K562 (cell line): ENCODE measurements around the gene CD79A. TPM values are rescaled to one million over a fixed set of nuclear protein-coding genes. Genes with fewer than 3 reads are reported as not detected.

Experiments
- ARHGAP35 ChIP-seq: fragments of 450-650 bp; IDR thresholded peaks from 2 replicates; pipeline ENCODE4 v1.6.1; 2018; ENCODE audit not compliant: partially characterized antibody
- ATF7 ChIP-seq: fragments of 450-650 bp; IDR thresholded peaks from 2 replicates; pipeline ENCODE4 v1.7.1; 2014; ENCODE audit warnings: mild to moderate bottlenecking, moderate library complexity
- BHLHE40 ChIP-seq: IDR thresholded peaks from 2 replicates; pipeline ENCODE4 v1.6.1; 2011; ENCODE audit warnings: low read length, improper control_type of control experiment
- CBX3 ChIP-seq, 2 experiments: IDR thresholded peaks; 1 replicate in 1 of 2; 2 replicates in 1 of 2; pipeline ENCODE4 v1.6.1; 2012; ENCODE audit warnings: inconsistent platforms in 2 of 2, low read length in 2 of 2, borderline replicate concordance in 1 of 2, control low read depth in 1 of 2
- CREM ChIP-seq: IDR thresholded peaks from 2 replicates; pipeline ENCODE4 v1.6.1; 2014; ENCODE audit warnings: antibody characterized with exemption, low read depth
- EHMT2 ChIP-seq: fragments of 450-650 bp; IDR thresholded peaks from 2 replicates; pipeline ENCODE4 v1.6.1; 2018; ENCODE audit warnings: antibody characterized with exemption
- ELF4 ChIP-seq: fragments of 450-650 bp; formaldehyde crosslinking; IDR thresholded peaks from 2 replicates; pipeline ENCODE4 v1.4.0; 2022; ENCODE audit warnings: missing genetic modification characterization
- GABPA ChIP-seq: fragments of 200-800 bp; sonication (Bioruptor generic); conservative IDR thresholded peaks from 2 replicates; pipeline ENCODE4 v1.6.1; 2016; ENCODE audit warnings: low read depth, missing genetic modification characterization, missing compliant biosample characterization
- MAZ ChIP-seq, 2 experiments: fragments of 450-650 bp in 1 of 2; sonication (generic) in 1 of 2; formaldehyde crosslinking; IDR thresholded peaks in 1 of 2; conservative IDR thresholded peaks in 1 of 2; 2 replicates each; pipeline versions ENCODE4 v1.4.0 to v1.5.0; 2020; ENCODE audit warnings: mild to moderate bottlenecking in 1 of 2, missing genetic modification reagents in 1 of 2
- MITF ChIP-seq: IDR thresholded peaks from 2 replicates; pipeline ENCODE4 v1.6.1; 2014; ENCODE audit warnings: antibody characterized with exemption
- SMARCE1 ChIP-seq: fragments of 450-650 bp; IDR thresholded peaks from 2 replicates; pipeline ENCODE4 v1.7.1; 2016; ENCODE audit warnings: mild to moderate bottlenecking
- SRF ChIP-seq, 2 experiments: fragments of 250-450, 450-650 bp in 1 of 2; sonication (Bioruptor Pico) in 1 of 2; sonication (generic) in 1 of 2; formaldehyde crosslinking; IDR thresholded peaks; 2 replicates each; pipeline versions ENCODE4 v1.5.0 to v1.5.1; 2020 to 2022; ENCODE audit warnings: mild to moderate bottlenecking in 1 of 2, missing genetic modification reagents in 1 of 2
- YY1 ChIP-seq, 3 experiments: IDR thresholded peaks; 2 replicates each; pipeline ENCODE4 v1.6.1; 2011; ENCODE audit warnings: low read length in 2 of 3, mild to moderate bottlenecking in 2 of 3, moderate library complexity in 2 of 3, borderline replicate concordance in 1 of 3, control low read depth in 1 of 3, low read depth in 1 of 3; ENCODE audit not compliant: insufficient read depth in 3 of 3, insufficient replicate concordance in 2 of 3, control insufficient read depth in 1 of 3, insufficient read length in 1 of 3; ENCODE audit errors: extremely low read depth in 1 of 3
- ZKSCAN8 ChIP-seq: fragments of 200-800 bp; sonication (Bioruptor generic); IDR thresholded peaks from 2 replicates; pipeline ENCODE4 v1.6.1; 2016; ENCODE audit warnings: missing genetic modification characterization, missing compliant biosample characterization
- ZNF766 ChIP-seq: fragments of 200-800 bp; sonication (Bioruptor generic); conservative IDR thresholded peaks from 2 replicates; pipeline ENCODE4 v1.6.1; 2016; ENCODE audit warnings: missing genetic modification characterization, missing compliant biosample characterization
- polyA plus RNA-seq, 8 experiments: library from polyadenylated mRNA; depleted of rRNA in 4 of 8; stranded (reverse) in 5 of 8; unstranded in 3 of 8; fragments of >200 nt; fragmentation: Nextera tagmentation in 2 of 8; fragmentation: Illumina TruSeq in 1 of 8; extraction: Ambion mirVana in 2 of 8; extraction: Trizol in 1 of 8; gene quantifications; 2 replicates each; pipeline versions ENCODE4 v1.2.1 to v1.2.3, GENCODE V29; 2011 to 2014; ENCODE audit warnings: inconsistent platforms in 1 of 8, missing spikeins in 1 of 8
- total RNA-seq, 7 experiments: library from RNA; depleted of rRNA in 6 of 7; stranded (reverse); fragments of >200 nt in 6 of 7; fragmentation: Illumina TruSeq in 2 of 7; extraction: Trizol in 2 of 7; gene quantifications; 2 replicates each; pipeline versions ENCODE4 v1.2.1 to v1.2.3, GENCODE V29; 2011 to 2021; ENCODE audit warnings: low replicate concordance in 1 of 7
- TF ChIP-seq, protein P1 (sequence below), 2 experiments: IDR thresholded peaks; 2 replicates each; pipeline ENCODE4 v1.6.1; 2011; ENCODE audit warnings: borderline replicate concordance in 1 of 2, control low read depth in 1 of 2, low read depth in 1 of 2, low read length in 1 of 2, mild to moderate bottlenecking in 1 of 2, mixed read lengths in 1 of 2, moderate library complexity in 1 of 2; ENCODE audit not compliant: insufficient read depth in 1 of 2, insufficient read length in 1 of 2, poor library complexity in 1 of 2, severe bottlenecking in 1 of 2; ENCODE audit errors: extremely low read depth in 1 of 2
- TF ChIP-seq, protein P2 (sequence below): fragments of 450-650 bp; formaldehyde crosslinking; conservative IDR thresholded peaks from 2 replicates; pipeline ENCODE4 v1.4.0; 2022; ENCODE audit warnings: mild to moderate bottlenecking, missing genetic modification characterization
- TF ChIP-seq, protein P3 (sequence below): fragments of 250-450 bp; sonication (Bioruptor Pico); IDR thresholded peaks from 2 replicates; pipeline ENCODE4 v1.8.0; 2022; ENCODE audit warnings: inconsistent platforms, mild to moderate bottlenecking, moderate library complexity, borderline replicate concordance
- TF ChIP-seq, protein P4 (sequence below): fragments of 450-650 bp; formaldehyde crosslinking; IDR thresholded peaks from 2 replicates; pipeline ENCODE4 v1.4.0; 2022; ENCODE audit warnings: missing genetic modification characterization

Gene CD79A
- total and polyA plus RNA-seq, 9 of the 15 experiments (the other 6 are each of a cell fraction or from before 2014, with no cell fraction given), result 0.04 to 0.72 (median 0.17) TPM; not detected in 3

DNA sequence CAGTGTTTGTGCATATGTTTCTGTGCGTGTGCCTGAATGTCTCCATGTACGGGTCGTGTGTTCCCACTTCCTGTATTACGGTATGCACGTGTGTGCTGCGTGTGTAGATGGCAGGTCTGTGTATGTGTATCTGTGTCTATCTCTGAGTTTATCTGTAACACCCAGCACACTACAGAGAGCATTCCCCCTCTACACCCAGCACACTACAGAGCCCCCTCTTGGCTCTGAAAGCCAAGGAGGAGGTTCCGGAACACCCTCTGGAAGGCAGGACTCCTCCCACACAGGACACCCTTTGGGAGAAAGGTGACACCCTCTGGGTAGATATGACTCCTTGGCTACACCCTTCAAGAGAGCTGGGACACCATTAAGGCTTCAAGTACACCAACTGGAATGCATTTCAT lies 53.2 kb downstream of the CD79A start (continued):
- TF ChIP-seq, protein P1, sequence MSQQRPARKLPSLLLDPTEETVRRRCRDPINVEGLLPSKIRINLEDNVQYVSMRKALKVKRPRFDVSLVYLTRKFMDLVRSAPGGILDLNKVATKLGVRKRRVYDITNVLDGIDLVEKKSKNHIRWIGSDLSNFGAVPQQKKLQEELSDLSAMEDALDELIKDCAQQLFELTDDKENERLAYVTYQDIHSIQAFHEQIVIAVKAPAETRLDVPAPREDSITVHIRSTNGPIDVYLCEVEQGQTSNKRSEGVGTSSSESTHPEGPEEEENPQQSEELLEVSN (IDR thresholded peaks at IDR 0.05; ENCODE audit: borderline replicate concordance in 1 of 2, extremely low read depth in 1 of 2, insufficient read depth in 1 of 2, insufficient read length in 1 of 2, low read depth in 1 of 2, low read length in 1 of 2, poor library complexity in 1 of 2, severe bottlenecking in 1 of 2), result peak in 1 of 2 experiments; percentile 19
- TF ChIP-seq ZKSCAN8 (CRISPR knock-in tag) (no peak), BHLHE40 (peak; percentile 88), MAZ (CRISPR knock-in tag; conservative IDR thresholded peaks at IDR 0.05 in 1 of 2, IDR thresholded peaks at IDR 0.05 in 1 of 2) (peak in 1 of 2 experiments; percentile 31; a peak in 1 of 4 replicates), EHMT2 (peak; percentile 83; the same call in 1 of the 2 replicates), SRF (CRISPR knock-in tag; IDR thresholded peaks at IDR 0.05) (0 out of 4 replicates have a peak, but pooled peaks of 1 of the 2 experiments have one; percentile 57), ELF4 (CRISPR knock-in tag) (0 out of 2 replicates have a peak, but pooled peaks have one; percentile 28), ZNF766 (CRISPR knock-in tag) (no peak), CBX3 (IDR thresholded peaks at IDR 0.05; ENCODE audit: borderline replicate concordance in 1 of 2, low read length in 2 of 2) (0 out of 3 replicates have a peak, but pooled peaks of 1 of the 2 experiments have one; percentile 44), ARHGAP35 (no peak), ATF7 (peak; percentile 42; the same call in 1 of the 2 replicates), YY1 (IDR thresholded peaks at IDR 0.05; ENCODE audit: borderline replicate concordance in 1 of 3, control insufficient read depth in 1 of 3, extremely low read depth in 1 of 3, insufficient read depth in 3 of 3, insufficient read length in 1 of 3, insufficient replicate concordance in 2 of 3, low read depth in 1 of 3, low read length in 2 of 3) (peak in 1 of 3 experiments; percentile 11), SMARCE1 (peak; percentile 50; the same call in 1 of the 2 replicates), GABPA (tag) (peak; percentile 26; the same call in 1 of the 2 replicates), MITF (no peak), CREM (peak; percentile 15; the same call in 1 of the 2 replicates)
- TF ChIP-seq, protein P2, sequence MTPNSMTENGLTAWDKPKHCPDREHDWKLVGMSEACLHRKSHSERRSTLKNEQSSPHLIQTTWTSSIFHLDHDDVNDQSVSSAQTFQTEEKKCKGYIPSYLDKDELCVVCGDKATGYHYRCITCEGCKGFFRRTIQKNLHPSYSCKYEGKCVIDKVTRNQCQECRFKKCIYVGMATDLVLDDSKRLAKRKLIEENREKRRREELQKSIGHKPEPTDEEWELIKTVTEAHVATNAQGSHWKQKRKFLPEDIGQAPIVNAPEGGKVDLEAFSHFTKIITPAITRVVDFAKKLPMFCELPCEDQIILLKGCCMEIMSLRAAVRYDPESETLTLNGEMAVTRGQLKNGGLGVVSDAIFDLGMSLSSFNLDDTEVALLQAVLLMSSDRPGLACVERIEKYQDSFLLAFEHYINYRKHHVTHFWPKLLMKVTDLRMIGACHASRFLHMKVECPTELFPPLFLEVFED (CRISPR knock-in tag), result 0 out of 2 replicates have a peak, but pooled peaks have one; percentile 50
- TF ChIP-seq, protein P3, sequence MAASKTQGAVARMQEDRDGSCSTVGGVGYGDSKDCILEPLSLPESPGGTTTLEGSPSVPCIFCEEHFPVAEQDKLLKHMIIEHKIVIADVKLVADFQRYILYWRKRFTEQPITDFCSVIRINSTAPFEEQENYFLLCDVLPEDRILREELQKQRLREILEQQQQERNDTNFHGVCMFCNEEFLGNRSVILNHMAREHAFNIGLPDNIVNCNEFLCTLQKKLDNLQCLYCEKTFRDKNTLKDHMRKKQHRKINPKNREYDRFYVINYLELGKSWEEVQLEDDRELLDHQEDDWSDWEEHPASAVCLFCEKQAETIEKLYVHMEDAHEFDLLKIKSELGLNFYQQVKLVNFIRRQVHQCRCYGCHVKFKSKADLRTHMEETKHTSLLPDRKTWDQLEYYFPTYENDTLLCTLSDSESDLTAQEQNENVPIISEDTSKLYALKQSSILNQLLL (CRISPR knock-in tag), result no peak
- TF ChIP-seq, protein P4, sequence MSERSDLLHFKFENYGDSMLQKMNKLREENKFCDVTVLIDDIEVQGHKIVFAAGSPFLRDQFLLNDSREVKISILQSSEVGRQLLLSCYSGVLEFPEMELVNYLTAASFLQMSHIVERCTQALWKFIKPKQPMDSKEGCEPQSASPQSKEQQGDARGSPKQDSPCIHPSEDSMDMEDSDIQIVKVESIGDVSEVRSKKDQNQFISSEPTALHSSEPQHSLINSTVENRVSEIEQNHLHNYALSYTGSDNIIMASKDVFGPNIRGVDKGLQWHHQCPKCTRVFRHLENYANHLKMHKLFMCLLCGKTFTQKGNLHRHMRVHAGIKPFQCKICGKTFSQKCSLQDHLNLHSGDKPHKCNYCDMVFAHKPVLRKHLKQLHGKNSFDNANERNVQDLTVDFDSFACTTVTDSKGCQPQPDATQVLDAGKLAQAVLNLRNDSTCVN (CRISPR knock-in tag), result no peak
